ENCODE measurements around the gene GIT1.

GRCh38 chr17:29618272-29619065, 29.0 kb upstream of the GIT1 start:
- TF ChIP-seq CTCF (IDR thresholded peaks at IDR 0.05) (no peak), EP300 (IDR thresholded peaks at IDR 0.05) (no peak), POLR2A (IDR thresholded peaks at IDR 0.05) (no peak)

Measured in stomach (tissue), 4 donors.